ENCODE results near the gene ABCA13.

GRCh38 chr7:48171202-48171601, at the start of gene ABCA13:
- TF ChIP-seq, protein P1, sequence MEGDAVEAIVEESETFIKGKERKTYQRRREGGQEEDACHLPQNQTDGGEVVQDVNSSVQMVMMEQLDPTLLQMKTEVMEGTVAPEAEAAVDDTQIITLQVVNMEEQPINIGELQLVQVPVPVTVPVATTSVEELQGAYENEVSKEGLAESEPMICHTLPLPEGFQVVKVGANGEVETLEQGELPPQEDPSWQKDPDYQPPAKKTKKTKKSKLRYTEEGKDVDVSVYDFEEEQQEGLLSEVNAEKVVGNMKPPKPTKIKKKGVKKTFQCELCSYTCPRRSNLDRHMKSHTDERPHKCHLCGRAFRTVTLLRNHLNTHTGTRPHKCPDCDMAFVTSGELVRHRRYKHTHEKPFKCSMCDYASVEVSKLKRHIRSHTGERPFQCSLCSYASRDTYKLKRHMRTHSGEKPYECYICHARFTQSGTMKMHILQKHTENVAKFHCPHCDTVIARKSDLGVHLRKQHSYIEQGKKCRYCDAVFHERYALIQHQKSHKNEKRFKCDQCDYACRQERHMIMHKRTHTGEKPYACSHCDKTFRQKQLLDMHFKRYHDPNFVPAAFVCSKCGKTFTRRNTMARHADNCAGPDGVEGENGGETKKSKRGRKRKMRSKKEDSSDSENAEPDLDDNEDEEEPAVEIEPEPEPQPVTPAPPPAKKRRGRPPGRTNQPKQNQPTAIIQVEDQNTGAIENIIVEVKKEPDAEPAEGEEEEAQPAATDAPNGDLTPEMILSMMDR (IDR thresholded peaks at IDR 0.05): no peak
- TF ChIP-seq POLR2A (IDR thresholded peaks at IDR 0.05): no peak
